UCSD-AML1 (cell line): ENCODE results near the gene ERVFRD-1.

Experiments used
- DNase-seq: peaks from one replicate; lab custom pipeline; 2025; ENCODE audit not compliant: unreplicated experiment; lab: John Stamatoyannopoulos, UW

The ERVFRD-1 gene

DNA sequence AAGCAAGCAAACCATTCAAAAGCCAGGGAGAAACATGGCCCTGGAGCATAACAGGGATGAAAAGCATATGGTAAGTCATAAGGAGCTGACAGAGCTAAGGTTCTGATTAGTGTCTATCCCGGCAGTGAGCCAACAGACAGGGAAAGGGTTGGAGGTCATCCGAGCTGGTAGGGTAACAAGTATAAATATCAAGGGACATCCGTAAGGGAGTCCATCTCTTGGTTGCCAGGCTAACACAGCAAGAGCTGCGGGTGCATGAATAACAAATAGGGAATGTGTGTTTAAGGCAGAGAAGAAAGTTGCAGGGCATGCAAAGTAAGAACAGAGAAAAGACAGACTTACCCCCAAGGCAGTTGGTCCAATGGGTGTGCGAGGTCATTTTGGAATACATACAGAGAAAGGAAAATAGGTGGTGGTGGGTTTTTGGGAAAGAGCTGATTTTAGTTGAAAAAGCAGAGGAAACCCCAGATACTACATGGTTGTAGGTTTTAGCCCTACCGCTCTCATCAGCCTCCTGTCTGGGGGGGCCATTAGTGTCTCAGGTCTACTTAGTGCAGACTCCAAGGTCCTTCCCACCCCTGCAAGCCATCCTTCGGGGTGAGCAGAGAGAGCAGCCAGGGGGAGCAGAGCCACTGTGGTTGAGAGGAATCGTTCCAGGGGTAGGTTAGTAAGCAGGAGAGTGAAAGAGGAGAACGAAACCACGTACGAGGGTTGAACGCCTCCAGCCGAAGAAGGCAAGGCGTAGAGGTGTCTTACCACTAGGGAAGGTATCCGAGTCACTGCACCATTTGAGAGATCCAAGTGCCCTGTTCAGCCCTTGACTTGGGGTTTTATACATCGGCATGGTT, at the start of gene ERVFRD-1:
Gene ERVFRD-1, minus strand, starts transcription at position 805 of the 848 bp plus-strand sequence. CDS start 6,415 bp downstream, outside the sequence.
- DNase-seq, result no peak

DNA sequence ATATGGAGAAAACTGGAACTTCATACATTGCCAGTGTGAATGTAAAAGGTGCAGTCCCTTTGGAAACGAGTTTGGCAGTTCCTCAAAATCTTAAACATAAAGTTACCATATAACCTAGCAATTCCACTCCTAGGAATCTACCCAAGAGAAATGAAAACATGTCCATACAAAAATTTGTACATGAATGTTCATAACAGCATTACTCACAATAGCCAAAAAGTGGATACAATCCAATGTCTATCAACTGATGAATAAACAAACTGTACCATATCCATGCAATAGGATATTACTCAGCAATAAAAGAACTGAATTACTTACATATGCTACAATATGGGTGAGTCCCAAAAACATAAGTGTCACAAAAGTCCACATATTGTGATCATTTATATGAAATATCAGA, 48.7 kb upstream of the ERVFRD-1 start:
- no peak for DNase-seq

DNA sequence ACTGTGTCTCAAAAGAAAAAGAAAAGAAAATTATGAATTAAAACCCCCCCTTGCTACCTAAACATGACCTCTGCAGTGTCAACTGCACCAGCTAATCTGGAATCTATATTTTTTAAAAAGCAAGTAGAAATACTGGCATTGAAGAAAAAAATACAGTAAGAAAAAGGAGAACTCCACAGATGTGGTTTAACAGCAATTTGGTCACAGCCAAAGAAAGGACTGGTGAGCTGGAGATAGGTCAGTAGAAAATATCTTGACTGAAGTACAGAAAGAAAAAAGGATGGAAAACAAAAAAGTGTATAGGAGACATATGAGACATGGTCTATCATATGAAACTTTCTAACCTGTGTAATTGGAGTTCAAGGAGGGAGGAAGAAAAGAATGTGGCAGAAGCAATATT, 44.1 kb upstream of the ERVFRD-1 start:
- no peak for DNase-seq

GRCh38 chr6:11153447-11153846, 41.9 kb upstream of the ERVFRD-1 start:
- no peak for DNase-seq

DNA sequence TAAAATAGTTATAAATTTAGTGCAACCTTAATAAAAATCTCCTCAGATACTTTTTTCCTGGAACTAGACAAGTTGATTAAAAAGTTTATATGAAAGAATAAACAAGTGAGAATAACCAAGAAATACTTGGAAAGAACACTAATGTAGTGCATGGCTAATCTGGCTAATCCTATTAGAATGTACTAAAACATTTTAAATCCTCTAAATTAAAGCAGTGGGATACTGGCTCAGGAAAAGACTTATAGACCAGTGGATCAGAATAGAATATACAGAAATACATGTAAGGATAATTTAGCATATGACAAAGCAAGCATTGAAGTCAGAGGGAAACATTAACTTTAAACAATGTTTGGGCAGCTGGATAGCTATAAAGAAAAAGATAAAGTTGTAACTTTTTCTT, 41.1 kb upstream of the ERVFRD-1 start:
- DNase-seq, result no peak

DNA sequence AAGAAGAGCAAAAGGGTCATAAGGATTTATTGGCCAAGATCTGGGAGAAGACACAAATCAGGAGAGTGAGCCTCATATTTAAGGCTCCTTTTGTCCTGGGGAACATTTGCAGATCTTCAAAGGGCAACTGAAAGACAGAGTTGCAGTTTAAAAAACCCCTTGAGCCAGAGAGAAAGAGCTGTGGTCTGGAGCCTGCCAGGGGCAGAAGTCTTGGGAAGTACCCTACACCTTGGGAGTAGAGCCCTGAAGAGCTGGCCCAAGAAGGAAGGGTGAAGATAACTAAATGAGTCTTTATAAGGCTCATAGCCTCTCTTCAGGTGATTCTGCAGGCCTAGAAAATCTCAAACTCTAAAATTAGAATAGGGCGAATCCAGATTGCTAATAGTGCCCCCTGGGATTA, 40.0 kb upstream of the ERVFRD-1 start:
- DNase-seq, result no peak

GRCh38 chr6:11149551-11149950, 38.0 kb upstream of the ERVFRD-1 start:
- no peak for DNase-seq

DNA sequence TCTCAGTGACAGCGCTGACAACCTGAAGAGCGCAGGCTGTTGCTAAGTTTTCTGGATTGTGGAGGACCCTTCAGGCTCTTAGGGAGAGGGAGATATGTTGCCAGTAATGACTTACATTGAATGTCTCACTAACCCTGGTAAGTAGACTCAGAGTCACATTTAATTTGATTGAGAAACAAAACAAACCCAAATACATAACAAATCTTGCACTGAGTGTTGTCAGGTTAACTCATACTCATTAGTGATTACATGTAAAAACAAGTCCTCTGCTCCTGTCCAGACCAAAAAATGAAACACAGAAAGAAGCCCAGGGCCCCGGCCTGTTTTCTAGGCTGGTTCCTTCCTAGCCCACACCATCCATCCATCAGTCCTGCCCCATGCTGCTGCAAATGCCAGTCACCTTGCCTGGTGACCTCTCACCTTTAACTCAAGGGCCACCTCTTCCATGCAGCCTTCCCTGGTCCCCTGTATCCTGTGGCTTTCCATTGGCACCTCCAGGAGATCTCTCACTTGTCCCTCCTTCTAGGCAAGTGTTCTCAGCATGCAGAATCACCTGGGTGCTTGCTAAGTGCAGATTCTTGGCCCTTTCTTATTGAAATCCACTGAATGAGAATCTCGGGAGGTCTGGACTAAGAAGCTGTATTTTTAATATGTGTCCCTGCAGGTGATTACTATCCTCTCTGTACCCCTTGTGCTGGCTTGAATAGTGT, 34.7 kb upstream of the ERVFRD-1 start:
- DNase-seq, result no peak

GRCh38 chr6:11144393-11144851, 32.9 kb upstream of the ERVFRD-1 start:
- peak; percentile 64 for DNase-seq

DNA sequence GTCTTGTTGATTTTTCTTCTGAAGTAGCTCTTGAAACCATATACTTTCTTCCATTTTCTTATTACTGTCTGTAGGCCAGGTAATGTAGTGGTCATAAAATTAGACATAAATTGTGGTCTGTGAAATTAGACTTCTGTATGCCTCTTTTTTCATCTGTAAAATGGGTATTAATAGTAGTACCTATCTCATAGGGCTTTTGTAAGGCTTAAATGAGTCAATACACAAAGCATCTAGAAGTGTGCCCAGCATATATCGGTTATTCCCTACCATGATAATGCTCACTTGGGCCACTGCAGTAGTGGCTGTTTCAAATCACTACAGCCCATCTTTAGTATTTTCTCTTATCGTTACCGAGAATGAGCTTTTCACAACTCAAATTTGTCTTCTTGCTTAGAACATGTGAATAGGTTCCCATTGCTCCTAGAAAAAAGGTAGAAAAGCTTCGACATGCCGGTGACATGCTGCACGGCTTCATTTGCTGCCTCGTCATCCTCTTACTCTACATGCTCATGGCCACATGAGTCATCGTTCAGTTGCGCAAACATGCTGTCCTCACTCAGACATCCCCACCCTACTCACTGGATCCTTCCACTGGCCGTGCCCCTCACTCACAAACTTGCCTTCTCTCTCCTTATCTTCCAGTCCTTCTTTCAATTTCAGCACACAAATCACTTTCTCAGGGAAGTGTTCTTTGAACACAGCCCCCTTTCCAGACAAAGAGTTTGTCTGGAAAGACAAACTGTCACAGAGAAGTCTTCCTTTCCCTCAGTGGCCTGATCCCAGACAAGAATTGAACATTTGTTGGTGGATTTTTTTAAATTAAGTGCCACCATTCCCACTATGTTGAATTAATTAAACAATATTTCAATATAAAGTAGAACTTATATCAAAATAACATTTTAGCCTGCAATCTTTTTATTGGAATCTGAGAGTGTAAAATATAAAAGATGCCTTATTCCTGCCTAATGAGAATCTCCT, 32.2 kb upstream of the ERVFRD-1 start:
- DNase-seq, result peak; percentile 33

GRCh38 chr6:11142296-11143027, 30.9 kb upstream of the ERVFRD-1 start:
- no peak for DNase-seq

DNA sequence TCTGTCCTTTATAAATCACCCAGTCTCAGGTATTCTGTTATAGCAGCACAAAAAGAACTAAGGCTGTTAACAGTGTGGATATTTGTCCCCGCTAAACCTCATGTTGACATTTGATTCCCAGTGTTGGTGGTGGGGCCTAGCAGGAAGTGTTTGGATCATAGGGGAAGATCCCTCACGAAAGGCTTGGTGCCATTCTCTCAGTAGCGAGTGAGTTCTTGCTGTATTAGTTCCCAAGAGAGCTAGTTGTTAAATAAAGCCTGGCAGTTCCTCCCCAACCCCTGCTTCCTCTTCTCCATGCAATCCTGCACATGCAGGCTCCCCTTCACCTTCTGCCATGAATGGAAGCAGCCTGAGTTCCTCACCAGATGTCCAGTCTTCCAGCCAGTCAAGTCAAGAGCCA, 29.8 kb upstream of the ERVFRD-1 start:
- no peak for DNase-seq

DNA sequence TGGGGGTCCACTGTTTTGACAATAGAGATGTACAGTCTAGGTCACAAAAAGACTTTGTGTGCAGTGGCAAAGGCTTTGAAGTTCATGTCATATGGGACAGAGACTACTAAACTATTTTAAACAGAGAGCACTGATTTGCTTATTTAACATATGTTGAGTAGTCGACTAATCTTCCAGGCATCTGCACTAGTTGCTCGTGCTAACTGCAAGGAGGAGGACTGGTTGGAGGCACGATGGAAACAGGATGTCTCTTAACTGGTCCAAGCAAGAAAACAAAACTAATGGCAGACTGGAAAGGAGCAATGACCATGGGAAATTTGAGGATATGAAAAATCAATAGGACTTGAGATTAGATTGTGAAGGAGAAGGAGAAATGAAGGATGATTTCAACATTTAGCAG, 28.5 kb upstream of the ERVFRD-1 start:
- no peak for DNase-seq

DNA sequence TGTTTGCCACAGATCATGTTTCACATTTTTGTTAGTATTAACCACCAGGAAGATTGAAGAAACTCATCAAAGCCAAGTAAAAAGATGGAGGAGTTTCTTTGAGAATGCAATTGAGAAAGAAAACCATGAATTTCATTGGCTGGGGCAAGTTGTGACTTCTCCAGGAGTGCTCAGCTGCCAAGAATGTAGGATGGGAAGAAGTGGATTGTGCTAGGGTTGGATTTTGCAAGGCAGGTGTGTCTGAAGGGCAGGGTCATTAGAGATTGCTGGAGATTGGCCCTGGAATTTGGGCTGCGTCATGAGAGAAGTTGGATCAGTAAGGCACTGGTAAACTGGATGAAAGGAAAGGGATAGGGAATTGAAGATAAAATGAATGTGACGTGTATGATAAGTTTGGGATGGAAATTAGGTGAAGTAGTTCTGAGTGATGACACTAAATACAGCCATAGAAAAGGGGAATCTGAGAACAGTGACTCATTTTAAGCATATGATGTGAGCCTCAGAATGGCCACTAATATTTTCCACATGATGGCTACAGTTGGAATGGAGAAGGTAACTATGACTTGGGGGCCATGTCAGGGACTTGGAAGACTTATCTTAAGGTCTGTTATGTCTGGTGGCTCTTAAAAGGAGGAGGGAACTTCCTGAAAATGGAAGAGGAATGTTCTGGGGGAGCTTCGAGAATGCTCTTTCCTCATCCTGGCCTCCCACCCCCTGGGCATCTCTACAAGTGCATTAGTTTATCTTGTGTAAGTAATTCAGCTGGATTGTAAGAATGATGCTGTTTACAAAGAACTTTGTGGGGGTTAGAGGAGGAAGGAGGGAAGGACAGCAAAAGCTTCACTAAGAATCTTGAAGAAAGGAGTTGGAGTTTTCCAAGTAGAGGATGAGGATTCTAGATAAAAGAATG, 27.8 kb upstream of the ERVFRD-1 start:
- no peak for DNase-seq

DNA sequence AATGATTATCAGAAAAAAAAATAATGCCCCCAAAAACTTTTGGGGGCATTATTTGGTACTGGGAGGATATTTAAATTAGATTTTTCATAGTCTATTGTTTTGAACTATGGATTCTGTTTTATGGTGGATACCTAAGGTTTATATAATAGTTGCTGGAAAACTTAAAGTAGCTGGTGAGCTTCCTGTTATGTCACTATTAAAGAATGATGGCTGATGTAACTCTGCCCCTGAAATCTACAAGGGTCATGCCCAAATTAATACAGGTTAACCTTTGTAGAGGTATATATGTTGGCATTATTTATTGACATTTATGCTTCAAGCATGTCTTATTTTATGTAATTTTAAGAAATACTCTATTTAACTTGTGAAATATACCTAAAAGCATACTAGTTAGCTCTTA, 25.3 kb upstream of the ERVFRD-1 start:
- DNase-seq, result no peak

- no peak for DNase-seq
Observed at GRCh38 chr6:11133281-11133680, 21.8 kb upstream of the ERVFRD-1 start.

- no peak for DNase-seq
Observed at GRCh38 chr6:11132194-11132888, 20.8 kb upstream of the ERVFRD-1 start.

DNA sequence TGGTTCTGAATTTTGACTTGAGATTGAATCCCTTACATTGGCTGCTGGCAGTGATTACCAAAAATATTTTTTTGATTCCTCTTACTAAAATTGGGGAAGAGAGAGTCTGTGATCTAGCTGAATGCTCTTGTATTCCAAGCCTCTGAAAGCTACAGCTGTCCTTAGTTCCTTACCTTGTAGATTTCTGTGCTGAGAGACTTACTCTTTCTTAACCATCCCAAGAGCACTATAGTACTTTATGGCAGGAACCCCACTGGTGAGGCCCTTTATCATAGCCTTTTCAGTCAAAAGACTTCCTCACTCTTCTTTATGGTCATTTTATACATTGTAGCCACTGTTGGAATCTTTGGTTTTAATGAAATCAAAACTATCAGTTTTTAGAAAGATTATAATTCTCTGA, 19.1 kb upstream of the ERVFRD-1 start:
- DNase-seq, result no peak
